GM21576 (cell line): ENCODE results near the gene ABCD1.

ENCODE experiments used
- ATAC-seq: cut with Tn5 transposase; IDR thresholded peaks from one replicate; pipeline ENCODE4 v1.9.1; 2021; ENCODE audit warnings: mild to moderate bottlenecking, moderate library complexity; ENCODE audit not compliant: unreplicated experiment

ABCD1 gene

DNA sequence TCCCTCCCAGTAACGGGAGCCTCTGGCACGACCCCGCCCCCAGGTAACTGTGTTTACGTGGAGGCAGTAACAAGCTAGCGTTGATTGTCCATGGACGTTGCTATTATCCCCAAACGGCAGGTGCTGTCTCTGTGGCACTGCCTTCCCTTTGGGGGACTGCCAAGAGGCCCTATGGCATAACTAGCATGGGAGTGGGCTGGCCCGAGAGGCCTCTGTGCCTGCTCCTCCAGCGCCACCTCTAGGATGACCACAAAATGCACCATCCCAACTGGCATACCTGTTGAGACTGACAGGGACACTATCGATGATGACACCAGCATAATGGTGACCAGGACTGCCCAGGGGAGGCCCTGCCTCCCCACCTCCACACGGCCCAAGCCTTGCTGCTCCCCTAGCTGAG lies 57.7 kb downstream of the ABCD1 start:
- ATAC-seq, result no peak

DNA sequence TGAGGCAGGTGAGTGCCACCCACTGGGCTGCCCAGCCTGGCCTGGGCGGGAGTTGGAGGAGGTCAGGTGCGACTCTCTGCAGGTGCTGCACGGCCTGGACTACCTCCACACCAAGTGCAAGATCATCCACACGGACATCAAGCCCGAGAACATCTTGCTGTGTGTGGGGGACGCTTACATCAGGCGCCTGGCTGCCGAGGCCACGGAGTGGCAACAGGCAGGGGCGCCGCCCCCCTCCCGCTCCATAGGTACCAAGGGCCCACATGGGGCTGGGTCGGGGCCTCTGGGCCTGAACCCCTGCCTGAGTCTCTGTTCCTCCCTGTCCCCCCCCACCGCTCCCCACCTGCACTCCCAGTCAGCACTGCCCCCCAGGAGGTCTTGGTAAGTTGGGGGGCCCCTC lies 58.2 kb downstream of the ABCD1 start:
- no peak for ATAC-seq

GRCh38 chrX:153783378-153784013 lies 58.8 kb downstream of the ABCD1 start:
- no peak for ATAC-seq

DNA sequence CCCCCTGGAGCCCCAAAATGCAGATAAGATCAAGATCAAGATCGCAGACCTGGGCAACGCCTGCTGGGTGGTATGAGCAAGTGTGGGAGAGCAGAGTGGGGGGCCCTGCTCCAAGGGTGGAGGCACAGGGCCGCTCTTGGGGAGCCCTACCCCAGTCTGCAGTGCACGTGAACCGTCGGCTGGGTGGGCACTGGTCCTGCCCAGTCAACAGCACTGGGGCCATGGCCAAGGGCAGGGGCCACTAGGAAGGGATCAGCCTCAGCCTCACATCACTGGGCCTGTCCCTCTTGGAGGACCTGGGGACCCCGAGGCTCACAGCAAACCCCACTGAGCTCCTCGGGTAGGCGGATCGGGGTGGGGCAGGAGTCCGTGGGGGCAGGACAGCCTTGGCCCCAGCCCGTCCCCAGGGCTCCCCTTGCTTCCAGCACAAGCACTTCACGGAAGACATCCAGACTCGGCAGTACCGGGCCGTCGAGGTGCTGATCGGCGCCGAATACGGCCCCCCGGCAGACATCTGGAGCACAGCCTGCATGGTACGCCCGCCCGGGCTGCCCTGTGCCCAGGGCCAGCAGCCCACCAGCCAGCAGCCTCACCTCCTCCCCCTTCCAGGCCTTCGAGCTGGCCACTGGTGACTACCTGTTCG lies 59.8 kb downstream of the ABCD1 start:
- ATAC-seq, result no peak

- ATAC-seq, result no peak
Observed at GRCh38 chrX:153786669-153787068, 62.0 kb downstream of the ABCD1 start.

- no peak for ATAC-seq
Observed at GRCh38 chrX:153789654-153790053, 65.0 kb downstream of the ABCD1 start.

- no peak for ATAC-seq
Observed at GRCh38 chrX:153791104-153791852, 66.6 kb downstream of the ABCD1 start.

DNA sequence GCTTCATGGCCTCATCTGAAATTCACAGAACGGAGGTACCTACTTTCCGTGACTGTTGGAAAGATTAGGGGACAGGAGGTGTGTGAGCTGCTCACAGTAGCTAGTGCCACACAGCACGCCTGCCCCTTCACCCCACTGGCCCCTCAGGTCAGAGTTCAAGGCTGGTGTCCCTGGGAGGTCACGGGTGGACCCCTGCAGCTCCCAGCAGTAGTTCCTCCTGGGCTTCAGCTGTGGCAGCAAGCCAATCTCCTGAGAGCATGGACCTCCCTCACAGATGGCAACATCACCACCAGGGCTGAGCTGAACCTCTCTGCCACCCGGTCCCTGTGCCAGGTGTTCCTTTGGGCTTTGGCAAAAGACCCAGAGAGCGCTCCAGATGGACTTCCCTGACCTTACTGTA lies 67.7 kb downstream of the ABCD1 start:
- no peak for ATAC-seq

DNA sequence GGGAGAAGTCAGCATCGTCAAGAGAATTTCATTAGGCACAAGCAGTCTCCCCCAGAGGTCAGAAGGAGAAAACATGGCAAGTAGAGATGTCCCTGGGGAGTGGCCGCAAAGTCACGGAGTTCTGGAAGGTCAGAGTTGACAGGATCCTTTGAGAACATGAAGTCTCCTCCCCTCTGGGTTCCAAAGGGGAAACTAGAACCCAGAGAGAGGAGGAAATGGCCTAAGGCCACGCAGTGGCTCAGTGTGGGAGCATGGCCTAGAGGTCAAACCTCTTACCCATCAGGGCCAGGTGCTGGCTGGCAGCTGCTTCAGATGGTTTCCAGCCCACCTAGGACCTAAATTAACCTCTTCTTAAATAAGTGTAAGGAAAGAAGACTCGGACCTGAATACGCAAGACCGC lies 68.6 kb downstream of the ABCD1 start:
- no peak for ATAC-seq
